ENCODE measurements around the gene RELCH. TPM values are rescaled to one million over a fixed set of nuclear protein-coding genes. Genes with fewer than 3 reads are reported as not detected.

Gene RELCH
- total and polyA plus RNA-seq, 10 of the 15 experiments (the other 5 are each of a cell fraction or from before 2014, with no cell fraction given): 3.1 to 23.6 (median 14.5) TPM

- no peak for TF ChIP-seq ATF3 (IDR thresholded peaks at IDR 0.05; ENCODE audit: borderline replicate concordance, extremely low read depth, low read depth, low read length)
- no peak for TF ChIP-seq CUX1 (IDR thresholded peaks at IDR 0.05; ENCODE audit: insufficient replicate concordance, low read depth, low read length)
- TF ChIP-seq ATF7 (IDR thresholded peaks at IDR 0.05; ENCODE audit: low read depth): no peak
- no peak for TF ChIP-seq POLR2A (IDR thresholded peaks at IDR 0.05; ENCODE audit: low read depth, low read length)
Measured at GRCh38 chr18:62294073-62294472, 107.0 kb downstream of the RELCH start (continued).

DNA sequence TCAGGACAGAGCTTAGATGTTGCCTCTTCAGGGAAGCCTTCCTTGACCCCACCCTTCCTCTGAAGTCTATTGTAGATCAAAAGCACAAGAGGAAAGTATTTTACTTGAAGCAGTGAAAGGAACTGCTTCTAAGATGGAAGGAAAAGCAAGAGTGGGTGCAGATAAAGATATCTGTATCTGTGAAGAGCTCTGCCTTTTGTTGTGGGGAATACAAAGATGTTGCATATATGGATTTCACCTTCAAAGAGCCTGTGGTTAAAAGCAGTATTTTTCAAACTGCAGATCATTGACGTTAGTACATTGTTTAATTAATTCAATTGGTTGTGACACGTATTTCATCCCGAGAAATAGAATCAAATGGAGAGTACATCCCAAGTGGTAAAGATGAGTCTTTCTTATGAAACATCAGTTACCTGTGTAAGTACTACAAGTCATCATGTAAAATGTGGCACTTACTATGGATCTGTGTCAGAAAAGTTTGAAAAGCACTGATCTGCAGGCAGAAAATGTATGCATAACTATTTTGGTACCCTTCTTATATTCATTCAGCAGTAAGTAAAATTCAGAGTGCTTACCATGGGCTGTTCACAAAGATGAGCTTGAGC, 113.4 kb downstream of the RELCH start:
- no peaks in the 10 kb centered on the region for H3K79me2 ChIP-seq (ENCODE audit: control insufficient read depth, insufficient read depth, low read length)
- DNase-seq (ENCODE audit: low read depth, low spot score) (no peak), FAIRE-seq (no peak), ATAC-seq (no peak)
- BruUV-seq (replicated peaks): no TSS peak
- H3K4me1 ChIP-seq (ENCODE audit: control insufficient read depth, insufficient read depth, low read length): peaks cover 6% of the 10 kb centered on the region; the same call in 1 of the 2 replicates
- POLR2A ChIA-PET: no interaction called here
- 97% methylated on average over 3 of the region's 3 CpGs for WGBS (ENCODE audit: insufficient coverage, insufficient replicate concordance, low lambda C conversion rate, missing lambda C conversion rate)
- H2AFZ ChIP-seq (ENCODE audit: control insufficient read depth, low read depth, low read length): no peak overlapping the region
- H3K9ac ChIP-seq (ENCODE audit: control insufficient read depth, insufficient read depth, low read length): no peak overlapping the region
- no peak overlapping the region for H3K4me2 ChIP-seq (ENCODE audit: control insufficient read depth, insufficient read depth)
- no peaks in the 10 kb centered on the region for H3K9me3 ChIP-seq (replicated peaks; ENCODE audit: control insufficient read depth, insufficient read depth, low read length)
- peaks cover 0 to 4% of the 10 kb centered on the region in 2 experiments; a peak in 3 of 4 replicates for H3K36me3 ChIP-seq (ENCODE audit: control insufficient read depth in 2 of 2, insufficient read depth in 2 of 2, low read length in 1 of 2)
- RAD21 ChIA-PET (ENCODE audit: unreplicated experiment): no interaction called here
- intact Hi-C loops (cut with micrococcal nuclease; ENCODE audit: unreplicated experiment) (no loop called here), in situ Hi-C loops (cut with MboI) (no loop called here)
- H3K4me3 ChIP-seq: no peak overlapping the region
- SMC1A ChIA-PET (ENCODE audit: uncharacterized antibody, unreplicated experiment): interaction anchor here (1.8 kb wide), 1 partner anchor 16 kb away, joined by 8 read pairs; no protein-coding TSS in a partner anchor
- H4K20me1 ChIP-seq (ENCODE audit: control insufficient read depth, insufficient read depth): no peaks in the 10 kb centered on the region
- H3K27ac ChIP-seq (ENCODE audit: control insufficient read depth, insufficient read depth): no peak overlapping the region
- CTCF ChIA-PET: interaction anchor here (1.6 to 1.8 kb wide), 2 partner anchors 10 to 12 kb away, joined by 4 read pairs; no protein-coding TSS in a partner anchor
- no peaks in the 10 kb centered on the region for H3K27me3 ChIP-seq (replicated peaks in 1 of 2; ENCODE audit: control insufficient read depth in 2 of 2, insufficient read depth in 2 of 2, low read length in 1 of 2)
- TF ChIP-seq RB1 (IDR thresholded peaks at IDR 0.05; ENCODE audit: borderline replicate concordance): no peak
- TF ChIP-seq CBFB (IDR thresholded peaks at IDR 0.05; ENCODE audit: low read depth): no peak
- TF ChIP-seq CBX3 (IDR thresholded peaks at IDR 0.05; ENCODE audit: borderline replicate concordance, low read depth): no peak
- no peak for TF ChIP-seq ZNF384 (IDR thresholded peaks at IDR 0.05; ENCODE audit: borderline replicate concordance, low read depth, low read length)
- no peak for TF ChIP-seq NFXL1 (IDR thresholded peaks at IDR 0.05; ENCODE audit: borderline replicate concordance)
- no peak for TF ChIP-seq NR2F1 (conservative IDR thresholded peaks at IDR 0.05)
- TF ChIP-seq PML (IDR thresholded peaks at IDR 0.05; ENCODE audit: low read length): no peak
- no peak for TF ChIP-seq EZH2 (IDR thresholded peaks at IDR 0.05; ENCODE audit: borderline replicate concordance, control insufficient read depth, low read depth, low read length)
- TF ChIP-seq PRDM15 (CRISPR knock-in tag; IDR thresholded peaks at IDR 0.05): no peak
